ENCODE results near the gene PTK6.

GRCh38 chr20:63487116-63487764, 49.9 kb downstream of the PTK6 start:
- TF ChIP-seq TAF1 (IDR thresholded peaks at IDR 0.05; ENCODE audit: low read depth, low read length) (no peak), POLR2A (IDR thresholded peaks at IDR 0.05; ENCODE audit: low read depth, low read length) (no peak), POLR2AphosphoS5 (IDR thresholded peaks at IDR 0.05; ENCODE audit: low read depth, low read length) (no peak), SPI1 (IDR thresholded peaks at IDR 0.05; ENCODE audit: low read depth, low read length) (no peak), PAX5 (IDR thresholded peaks at IDR 0.05; ENCODE audit: insufficient read depth, low read length, severe bottlenecking) (no peak)
